Activated CD8-positive, alpha-beta T cell treated with anti-CD3 and anti-CD28 coated beads for 36 hours (primary cell): ENCODE measurements around the gene EGFR. TPM values are rescaled to one million over a fixed set of nuclear protein-coding genes. Genes with fewer than 3 reads are reported as not detected.

Source experiments
- ATAC-seq: fragments of 200-7000 bp; cut with Tn5 transposase; one replicate; pipeline ENCODE4 v1.10.0; 2021; ENCODE audit warnings: mild to moderate bottlenecking, moderate library complexity
- CTCF ChIA-PET: fragments of 350-600 bp; sonication (Branson Sonifier 250); formaldehyde crosslinking; loops from one replicate; lab custom pipeline; 2021; ENCODE audit warnings: antibody characterized with exemption; lab: Charles Lee
- POLR2A ChIA-PET: fragments of 350-600 bp; sonication (Branson Sonifier 250); formaldehyde crosslinking; loops from one replicate; lab custom pipeline; 2021; ENCODE audit warnings: antibody characterized with exemption; lab: Charles Lee
- DNase-seq: peaks from one replicate; pipeline ENCODE4 v3.0.0-alpha.2; 2020
- H3K27ac Mint-ChIP-seq: one replicate; pipeline ENCODE4 v1.8.0; 2021; ENCODE audit warnings: mild to moderate bottlenecking, mixed read lengths
- H3K27me3 Mint-ChIP-seq: one replicate; pipeline ENCODE4 v1.8.0; 2021; ENCODE audit warnings: mixed read lengths
- H3K36me3 Mint-ChIP-seq: one replicate; pipeline ENCODE4 v1.8.0; 2021; ENCODE audit warnings: low read depth, mixed read lengths
- H3K4me1 Mint-ChIP-seq: one replicate; pipeline ENCODE4 v1.8.0; 2021; ENCODE audit warnings: low read depth, mixed read lengths
- H3K4me3 Mint-ChIP-seq: one replicate; pipeline ENCODE4 v1.8.0; 2021; ENCODE audit warnings: mild to moderate bottlenecking, moderate library complexity, mixed read lengths
- H3K9me3 Mint-ChIP-seq: one replicate; pipeline ENCODE4 v1.8.0; 2021; ENCODE audit warnings: mixed read lengths
- intact Hi-C: fragments of 100-400 bp; cut with micrococcal nuclease; formaldehyde crosslinking; loops from one replicate; pipeline ENCODE4 v1.10.0; 2022
- total RNA-seq, 2 experiments: library from RNA; stranded (reverse); gene quantifications; one replicate each; pipeline ENCODE4 v1.2.3, GENCODE V29; 2021
- TF ChIP-seq, protein P1 (sequence below): fragments of 200-600 bp; IDR thresholded peaks from one replicate; pipeline ENCODE4 v1.8.0; 2022; ENCODE audit warnings: antibody characterized with exemption, mild to moderate bottlenecking

The EGFR gene
- total RNA-seq, 2 experiments from 2014 or later = not detected

DNA sequence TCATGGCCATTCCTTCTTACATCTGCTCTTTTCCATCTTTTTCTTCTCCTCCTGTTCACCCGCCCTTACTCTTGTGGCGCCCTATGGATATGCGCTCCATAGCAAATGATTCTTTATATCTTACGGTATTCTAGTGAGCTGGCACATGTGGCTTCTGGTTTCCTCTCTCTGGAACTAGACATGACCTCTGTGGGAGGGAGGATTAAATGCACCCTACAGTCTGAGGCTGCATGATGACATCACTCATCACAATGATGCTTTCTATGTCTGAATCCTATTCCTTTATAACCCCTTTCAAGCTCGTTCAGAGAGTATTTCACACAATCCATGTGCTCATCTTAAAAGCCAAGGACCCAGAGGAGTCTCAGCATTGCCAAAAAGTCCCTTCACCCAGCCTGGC, 153.3 kb downstream of the EGFR start:
- POLR2A ChIA-PET = no interaction called here
- no peaks in the 10 kb centered on the region for H3K36me3 Mint-ChIP-seq
- H3K4me1 Mint-ChIP-seq = no peaks in the 10 kb centered on the region

DNA sequence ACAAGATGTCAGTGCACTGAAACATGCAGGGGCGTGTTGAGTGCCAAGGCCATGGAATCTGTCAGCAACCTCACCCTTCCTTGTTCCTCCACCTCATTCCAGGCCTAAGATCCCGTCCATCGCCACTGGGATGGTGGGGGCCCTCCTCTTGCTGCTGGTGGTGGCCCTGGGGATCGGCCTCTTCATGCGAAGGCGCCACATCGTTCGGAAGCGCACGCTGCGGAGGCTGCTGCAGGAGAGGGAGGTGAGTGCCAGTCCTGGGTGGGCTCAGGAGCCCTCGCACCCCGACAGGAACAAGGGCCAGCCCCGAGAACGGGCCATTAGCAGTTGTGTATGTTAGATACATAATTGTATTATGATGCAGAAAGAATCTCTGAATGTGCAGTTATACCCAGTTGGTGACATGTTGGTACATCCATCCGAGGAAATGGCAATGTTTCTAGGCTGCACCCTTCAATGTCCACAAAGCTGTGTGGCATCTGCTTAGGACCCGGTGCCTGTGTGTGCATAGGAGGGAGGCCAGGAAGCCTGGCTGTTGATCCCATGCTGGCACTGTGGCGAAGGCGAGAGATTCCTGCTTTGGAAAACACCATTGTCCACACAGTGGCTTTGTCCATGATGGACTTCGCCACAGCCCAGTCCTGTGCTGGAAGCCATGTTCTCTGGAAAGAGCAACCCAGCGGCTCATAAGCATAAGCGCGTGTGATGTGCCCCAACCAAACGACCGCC, 154.2 kb downstream of the EGFR start:
- ChIA-PET CTCF (interaction anchor here (1.1 kb wide), 1 partner anchor 82 kb away, joined by 3 read pairs; no protein-coding TSS in a partner anchor), POLR2A (no interaction called here)
- TF ChIP-seq, protein P1, sequence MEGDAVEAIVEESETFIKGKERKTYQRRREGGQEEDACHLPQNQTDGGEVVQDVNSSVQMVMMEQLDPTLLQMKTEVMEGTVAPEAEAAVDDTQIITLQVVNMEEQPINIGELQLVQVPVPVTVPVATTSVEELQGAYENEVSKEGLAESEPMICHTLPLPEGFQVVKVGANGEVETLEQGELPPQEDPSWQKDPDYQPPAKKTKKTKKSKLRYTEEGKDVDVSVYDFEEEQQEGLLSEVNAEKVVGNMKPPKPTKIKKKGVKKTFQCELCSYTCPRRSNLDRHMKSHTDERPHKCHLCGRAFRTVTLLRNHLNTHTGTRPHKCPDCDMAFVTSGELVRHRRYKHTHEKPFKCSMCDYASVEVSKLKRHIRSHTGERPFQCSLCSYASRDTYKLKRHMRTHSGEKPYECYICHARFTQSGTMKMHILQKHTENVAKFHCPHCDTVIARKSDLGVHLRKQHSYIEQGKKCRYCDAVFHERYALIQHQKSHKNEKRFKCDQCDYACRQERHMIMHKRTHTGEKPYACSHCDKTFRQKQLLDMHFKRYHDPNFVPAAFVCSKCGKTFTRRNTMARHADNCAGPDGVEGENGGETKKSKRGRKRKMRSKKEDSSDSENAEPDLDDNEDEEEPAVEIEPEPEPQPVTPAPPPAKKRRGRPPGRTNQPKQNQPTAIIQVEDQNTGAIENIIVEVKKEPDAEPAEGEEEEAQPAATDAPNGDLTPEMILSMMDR = no peak
- Mint-ChIP-seq H3K4me1 (no peaks in the 10 kb centered on the region), H3K36me3 (no peaks in the 10 kb centered on the region), H3K4me3 (no peak overlapping the region), H3K27ac (no peak overlapping the region), H3K9me3 (no peaks in the 10 kb centered on the region), H3K27me3 (no peaks in the 10 kb centered on the region)
- no peak for ATAC-seq
- intact Hi-C loops = no loop called here
- DNase-seq = no peak

More for the DNA sequence above, 153.3 kb downstream of the EGFR start:
- Mint-ChIP-seq H3K27me3 (no peaks in the 10 kb centered on the region), H3K4me3 (no peak overlapping the region), H3K9me3 (peaks cover 4% of the 10 kb centered on the region), H3K27ac (no peak overlapping the region)
- intact Hi-C loops = no loop called here
- DNase-seq (no peak), ATAC-seq (no peak)
- CTCF ChIA-PET = no interaction called here
- TF ChIP-seq, protein P1 = no peak

DNA sequence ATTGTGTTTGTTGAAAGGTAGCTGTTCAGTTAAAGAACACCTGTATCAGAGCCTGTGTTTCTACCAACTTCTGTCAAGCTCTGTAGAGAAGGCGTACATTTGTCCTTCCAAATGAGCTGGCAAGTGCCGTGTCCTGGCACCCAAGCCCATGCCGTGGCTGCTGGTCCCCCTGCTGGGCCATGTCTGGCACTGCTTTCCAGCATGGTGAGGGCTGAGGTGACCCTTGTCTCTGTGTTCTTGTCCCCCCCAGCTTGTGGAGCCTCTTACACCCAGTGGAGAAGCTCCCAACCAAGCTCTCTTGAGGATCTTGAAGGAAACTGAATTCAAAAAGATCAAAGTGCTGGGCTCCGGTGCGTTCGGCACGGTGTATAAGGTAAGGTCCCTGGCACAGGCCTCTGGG, 154.9 kb downstream of the EGFR start:
- no peak for ATAC-seq
- no peaks in the 10 kb centered on the region for H3K4me1 Mint-ChIP-seq
- CTCF ChIA-PET = interaction anchor here (1.1 kb wide), 1 partner anchor 81 kb away, joined by 3 read pairs; no protein-coding TSS in a partner anchor
- no peaks in the 10 kb centered on the region for H3K36me3 Mint-ChIP-seq
- no peaks in the 10 kb centered on the region for H3K9me3 Mint-ChIP-seq
- POLR2A ChIA-PET = no interaction called here
- intact Hi-C loops = no loop called here
- TF ChIP-seq, protein P1 = no peak
- H3K27me3 Mint-ChIP-seq = no peaks in the 10 kb centered on the region
- no peak overlapping the region for H3K4me3 Mint-ChIP-seq
- no peak for DNase-seq
- no peak overlapping the region for H3K27ac Mint-ChIP-seq

DNA sequence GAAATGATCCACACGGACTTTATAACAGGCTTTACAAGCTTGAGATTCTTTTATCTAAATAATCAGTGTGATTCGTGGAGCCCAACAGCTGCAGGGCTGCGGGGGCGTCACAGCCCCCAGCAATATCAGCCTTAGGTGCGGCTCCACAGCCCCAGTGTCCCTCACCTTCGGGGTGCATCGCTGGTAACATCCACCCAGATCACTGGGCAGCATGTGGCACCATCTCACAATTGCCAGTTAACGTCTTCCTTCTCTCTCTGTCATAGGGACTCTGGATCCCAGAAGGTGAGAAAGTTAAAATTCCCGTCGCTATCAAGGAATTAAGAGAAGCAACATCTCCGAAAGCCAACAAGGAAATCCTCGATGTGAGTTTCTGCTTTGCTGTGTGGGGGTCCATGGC, 155.6 kb downstream of the EGFR start:
- ChIA-PET CTCF (no interaction called here), POLR2A (no interaction called here)
- ATAC-seq = no peak
- H3K27ac Mint-ChIP-seq = no peak overlapping the region
- TF ChIP-seq, protein P1 = no peak
- no peak overlapping the region for H3K4me3 Mint-ChIP-seq
- intact Hi-C loops = no loop called here
- H3K4me1 Mint-ChIP-seq = no peaks in the 10 kb centered on the region
- DNase-seq = no peak
- no peaks in the 10 kb centered on the region for H3K36me3 Mint-ChIP-seq
- no peaks in the 10 kb centered on the region for H3K9me3 Mint-ChIP-seq
- H3K27me3 Mint-ChIP-seq = no peaks in the 10 kb centered on the region

DNA sequence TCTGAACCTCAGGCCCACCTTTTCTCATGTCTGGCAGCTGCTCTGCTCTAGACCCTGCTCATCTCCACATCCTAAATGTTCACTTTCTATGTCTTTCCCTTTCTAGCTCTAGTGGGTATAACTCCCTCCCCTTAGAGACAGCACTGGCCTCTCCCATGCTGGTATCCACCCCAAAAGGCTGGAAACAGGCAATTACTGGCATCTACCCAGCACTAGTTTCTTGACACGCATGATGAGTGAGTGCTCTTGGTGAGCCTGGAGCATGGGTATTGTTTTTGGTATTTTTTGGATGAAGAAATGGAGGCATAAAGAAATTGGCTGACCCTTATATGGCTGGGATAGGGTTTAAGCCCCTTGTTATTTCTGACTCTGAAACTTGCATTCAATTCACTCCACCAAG, 156.0 kb downstream of the EGFR start:
- TF ChIP-seq, protein P1 = no peak
- Mint-ChIP-seq H3K9me3 (no peaks in the 10 kb centered on the region), H3K27ac (no peak overlapping the region), H3K36me3 (no peaks in the 10 kb centered on the region), H3K4me1 (no peaks in the 10 kb centered on the region), H3K4me3 (no peak overlapping the region), H3K27me3 (no peaks in the 10 kb centered on the region)
- POLR2A ChIA-PET = no interaction called here
- DNase-seq (no peak), ATAC-seq (no peak)
- CTCF ChIA-PET = no interaction called here
- intact Hi-C loops = no loop called here
